ENCODE results near the gene TCEAL9.
"Not testable (repeated sequence)": the region's sequence is repeated elsewhere in the genome, so short reads cannot be mapped to it uniquely, and the experiment has no call there.

The TCEAL9 gene

DNA sequence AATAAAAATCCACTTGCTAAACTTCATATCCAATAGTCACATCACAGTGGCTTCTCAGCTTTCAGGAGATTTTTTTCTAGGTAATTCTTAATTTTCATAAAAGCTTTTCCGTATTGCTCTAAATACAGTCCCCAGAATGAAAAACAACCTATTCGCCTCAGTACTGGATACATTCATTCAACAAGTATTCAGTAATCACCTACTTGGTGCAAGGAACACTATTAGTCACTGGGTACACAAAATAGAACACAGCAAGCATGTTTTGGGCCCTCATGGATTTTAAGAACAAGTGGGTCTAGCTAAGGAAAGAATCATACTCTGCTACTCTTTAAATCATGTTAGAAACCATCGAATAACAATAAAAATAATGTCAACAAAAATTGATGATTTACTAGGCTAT, 17.3 kb downstream of the TCEAL9 start:
- no peak for DNase-seq (ENCODE audit: low read depth in 2 of 2)

DNA sequence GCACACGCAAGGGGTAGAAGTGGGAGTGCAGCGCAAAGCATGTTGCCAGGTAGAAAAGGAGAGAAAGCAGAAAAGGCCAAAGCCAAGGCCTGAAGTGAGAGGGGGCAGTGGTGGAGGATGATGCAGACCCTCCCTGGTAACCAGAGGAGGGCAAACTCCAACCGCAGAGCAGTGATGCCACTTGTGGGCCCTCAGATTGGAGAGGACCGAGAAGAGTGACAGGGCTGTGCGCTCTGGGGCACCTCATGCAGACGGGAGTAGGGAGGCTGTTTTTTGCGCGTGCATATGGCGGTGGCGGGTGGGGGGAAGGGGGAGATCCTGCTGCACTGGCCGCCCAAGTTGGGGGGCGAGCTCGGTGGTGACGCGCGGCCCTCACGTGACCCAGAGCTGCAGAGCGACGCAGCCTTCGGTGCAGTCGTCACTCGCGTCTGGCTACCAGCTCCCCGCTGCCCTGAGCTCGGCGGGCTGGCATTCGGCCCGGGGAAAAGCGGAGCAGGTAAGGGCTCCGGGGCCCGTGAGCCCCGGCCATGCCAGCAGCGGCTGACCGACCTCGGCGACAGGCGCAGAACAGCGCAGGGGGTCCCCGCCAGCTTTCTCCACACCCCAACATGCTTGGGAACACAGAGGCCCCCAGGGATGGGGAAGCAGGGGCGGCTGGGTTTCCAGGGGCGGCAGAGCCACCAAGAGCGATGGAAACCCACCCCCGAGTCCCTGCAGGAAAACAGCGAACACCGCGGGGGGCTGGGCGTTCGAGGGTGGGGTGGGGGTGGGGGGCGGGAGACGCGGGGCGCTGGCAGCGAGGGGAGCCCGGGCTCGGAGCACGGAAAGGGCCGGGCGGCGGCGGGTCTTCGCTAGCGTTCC, 20.0 kb downstream of the TCEAL9 start, which contains the start of gene BEX3:
BEX3 (plus strand) TSS at position 421 of the 861 bp plus-strand sequence. CDS start 984 bp downstream, outside the sequence.
- DNase-seq (ENCODE audit: low read depth in 2 of 2): no peak

DNA sequence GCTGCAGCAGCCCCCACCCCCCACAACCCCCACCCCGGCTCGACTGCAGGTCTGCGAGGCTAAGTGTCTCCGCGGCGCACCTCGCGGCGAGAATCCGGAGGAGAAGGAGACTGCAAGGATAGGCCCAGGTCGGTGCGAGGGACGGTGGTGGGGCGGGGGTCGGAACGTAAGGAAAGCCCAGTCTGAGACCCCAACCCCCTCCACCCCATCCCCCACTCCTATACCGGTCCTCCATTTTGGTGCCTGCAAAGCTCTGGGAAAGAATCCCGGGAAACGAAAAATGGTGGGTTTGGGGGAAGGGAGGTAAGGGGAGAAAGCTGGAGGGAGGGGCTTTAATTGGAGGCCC, 20.6 kb downstream of the TCEAL9 start:
- no peak for DNase-seq (ENCODE audit: low read depth in 2 of 2)

GRCh38 chrX:103378990-103379389, 22.7 kb downstream of the TCEAL9 start:
- DNase-seq (ENCODE audit: low read depth in 2 of 2): no peak

DNA sequence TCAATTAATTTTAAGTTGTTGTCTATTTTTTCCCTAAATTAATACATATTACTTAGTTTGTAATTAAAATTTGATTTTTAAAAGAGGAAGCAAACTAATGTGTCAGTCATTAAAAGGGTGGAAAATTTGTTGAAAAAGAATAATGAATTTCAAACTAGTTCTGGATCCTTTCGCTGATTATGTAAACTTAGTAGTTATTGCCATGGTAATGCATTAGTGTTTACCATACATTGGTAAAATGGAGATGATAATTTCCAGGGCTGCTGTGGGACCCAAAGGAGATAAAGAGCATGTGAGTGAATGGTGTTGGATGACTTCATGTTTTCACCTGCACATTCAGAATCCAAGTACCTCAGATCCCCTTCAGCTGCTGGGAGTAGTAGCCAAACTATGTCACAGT, 26.6 kb downstream of the TCEAL9 start:
- no peak for DNase-seq (ENCODE audit: low read depth in 2 of 2)

- no peak for DNase-seq (ENCODE audit: low read depth in 2 of 2)
Measured at GRCh38 chrX:103384672-103385071, 28.4 kb downstream of the TCEAL9 start.

GRCh38 chrX:103385283-103385830, 29.1 kb downstream of the TCEAL9 start:
- not testable (repeated sequence) for DNase-seq (ENCODE audit: low read depth in 2 of 2)

DNA sequence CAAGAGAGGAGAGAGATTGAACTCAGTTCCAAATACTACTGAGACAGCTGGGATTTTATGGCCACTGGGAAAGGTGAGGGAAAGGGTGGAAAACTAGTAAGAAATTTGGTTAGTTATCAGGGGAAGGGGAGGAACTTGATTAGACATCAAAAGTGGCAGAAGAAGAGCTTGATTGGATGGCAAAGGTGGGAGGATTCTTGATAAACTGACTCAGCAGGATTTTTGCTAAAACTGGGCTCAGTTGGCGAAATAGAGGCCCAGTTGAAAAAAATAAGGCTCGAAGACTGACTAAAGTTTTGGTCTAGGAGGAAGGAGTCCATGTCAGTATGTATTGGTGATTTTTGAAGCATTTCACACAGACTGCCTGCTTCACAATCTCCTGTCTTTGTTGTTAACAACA, 30.0 kb downstream of the TCEAL9 start:
- no peak for DNase-seq (ENCODE audit: low read depth in 2 of 2)

- DNase-seq (ENCODE audit: low read depth in 2 of 2): no peak
Measured at GRCh38 chrX:103393487-103393886, 37.2 kb downstream of the TCEAL9 start.

DNA sequence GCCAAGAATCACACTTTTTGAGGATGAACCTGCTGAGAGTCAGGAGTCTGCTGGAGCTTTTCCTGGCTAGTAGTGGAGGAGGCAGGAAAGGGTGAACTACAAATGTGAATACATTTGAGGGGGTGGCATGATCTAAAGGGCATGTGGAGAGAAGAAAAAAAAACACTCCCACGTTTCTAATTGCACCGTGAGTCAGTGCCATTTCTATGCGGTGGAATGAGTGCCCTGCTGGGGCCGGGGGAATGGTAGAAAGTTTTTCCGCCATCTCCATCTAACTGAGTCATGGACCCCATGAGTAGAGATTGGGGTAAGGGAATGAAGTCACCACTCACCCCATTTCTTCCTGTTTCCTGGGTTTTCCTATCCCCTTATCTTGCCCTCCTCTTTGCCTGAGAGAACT, 39.9 kb downstream of the TCEAL9 start:
- DNase-seq (ENCODE audit: low read depth in 2 of 2): no peak

GRCh38 chrX:103396660-103397059, 40.4 kb downstream of the TCEAL9 start:
- no peak for DNase-seq (ENCODE audit: low read depth in 2 of 2)

GRCh38 chrX:103397707-103398106, 41.4 kb downstream of the TCEAL9 start:
- no peak for DNase-seq (ENCODE audit: low read depth in 2 of 2)

DNA sequence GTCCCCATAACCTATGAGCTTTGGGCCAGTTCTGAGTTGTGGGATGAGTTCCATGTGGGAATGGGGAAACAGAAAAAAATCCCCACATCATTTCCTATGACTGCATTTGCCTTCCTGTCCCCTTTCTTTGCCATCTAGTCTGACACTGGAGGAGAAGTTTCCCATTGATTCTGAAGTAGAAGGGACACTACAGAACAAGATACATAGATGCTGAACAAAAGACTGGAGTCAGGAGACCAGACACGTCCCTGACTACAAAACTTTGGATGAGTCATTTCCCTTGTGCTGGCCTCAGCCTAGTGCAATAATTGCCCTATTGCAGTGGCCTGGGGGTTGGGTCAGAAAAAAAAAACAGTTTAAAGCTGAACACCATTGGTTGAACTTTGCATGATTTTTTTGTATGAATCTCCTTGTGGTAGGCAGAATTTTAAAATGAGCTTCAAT, 42.1 kb downstream of the TCEAL9 start:
- DNase-seq (ENCODE audit: low read depth in 2 of 2): no peak

DNA sequence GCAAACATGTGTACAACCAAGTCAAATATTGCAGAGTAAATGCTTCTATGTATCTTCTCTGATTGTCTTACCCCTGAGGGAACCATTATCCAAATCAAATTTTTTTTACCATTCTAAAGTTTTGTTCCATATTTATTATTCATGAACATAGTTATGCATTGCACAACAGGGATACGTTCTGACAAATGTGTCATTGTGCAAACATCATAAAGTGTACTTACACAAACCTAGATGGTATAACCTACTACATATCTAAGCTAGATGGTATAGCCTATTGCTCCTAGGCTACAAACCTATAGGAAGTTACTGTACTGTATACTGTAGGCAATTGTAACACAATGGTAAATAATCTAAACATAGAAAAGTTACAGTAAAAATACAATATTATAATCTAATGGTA, 43.4 kb downstream of the TCEAL9 start:
- DNase-seq (ENCODE audit: low read depth in 2 of 2): no peak

DNA sequence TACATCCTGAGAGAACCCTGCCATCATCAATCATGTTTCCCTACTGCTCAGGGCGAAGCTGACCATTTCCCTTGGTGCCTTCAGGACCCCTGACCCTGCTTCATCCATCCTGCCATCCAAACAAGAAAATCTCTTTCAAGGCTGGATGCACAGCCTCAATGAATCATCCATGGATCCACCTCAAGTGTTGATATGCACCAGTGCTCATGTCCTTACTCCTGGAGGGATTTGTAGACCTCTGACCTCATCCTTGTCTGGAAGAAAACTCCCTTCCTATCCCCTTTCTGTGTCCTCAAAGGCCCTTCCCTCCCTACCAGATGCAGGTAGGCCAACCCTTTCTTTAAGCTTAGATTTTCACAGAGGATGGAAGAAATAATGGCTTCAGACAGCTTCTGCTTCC, 44.6 kb downstream of the TCEAL9 start:
- no peak for DNase-seq (ENCODE audit: low read depth in 2 of 2)

- no peak for DNase-seq (ENCODE audit: low read depth in 2 of 2)
Measured at GRCh38 chrX:103404231-103405008, 48.1 kb downstream of the TCEAL9 start.

DNA sequence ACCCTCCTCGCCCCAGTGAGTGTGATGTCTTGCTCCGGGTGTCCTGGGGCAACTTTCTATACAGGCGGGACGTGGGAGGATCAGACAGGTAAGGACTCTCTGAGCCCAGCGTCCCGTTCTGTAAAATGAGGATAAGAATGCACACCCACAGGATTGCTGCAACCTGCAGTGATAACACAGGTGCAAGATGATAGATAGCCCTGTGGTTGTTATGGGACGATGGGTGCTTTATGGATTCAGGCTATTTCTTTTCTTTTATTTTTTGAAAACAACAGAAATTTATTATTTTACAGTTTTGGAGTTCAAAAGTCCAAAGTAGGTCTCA, 48.7 kb downstream of the TCEAL9 start:
- DNase-seq (ENCODE audit: low read depth in 2 of 2): no peak

- DNase-seq (ENCODE audit: low read depth in 2 of 2): no peak
Measured at GRCh38 chrX:103406256-103406655, 50.0 kb downstream of the TCEAL9 start.

DNA sequence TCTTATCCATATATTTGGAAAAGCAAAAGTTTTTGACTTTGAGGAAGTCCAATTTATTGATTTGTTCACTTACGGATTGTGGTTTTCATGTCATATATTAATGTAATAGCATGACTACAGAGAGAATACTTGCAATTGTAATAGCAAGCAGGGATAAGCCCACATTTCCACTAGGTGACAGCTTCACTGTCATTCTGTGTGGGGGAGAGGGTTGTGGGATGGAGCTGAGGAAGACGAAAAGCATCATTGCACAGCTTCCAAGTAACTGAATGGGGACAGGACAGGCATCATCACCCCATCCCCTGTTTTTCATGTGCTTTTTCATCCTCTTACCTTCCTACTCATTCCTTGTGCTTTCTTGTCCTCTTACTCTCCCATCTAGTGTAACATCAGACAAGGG, 51.5 kb downstream of the TCEAL9 start:
- DNase-seq (ENCODE audit: low read depth in 2 of 2): no peak

All from stimulated activated CD4-positive, alpha-beta T cell treated with anti-CD3 and anti-CD28 coated beads, Interleukin-1b, Interleukin-23, amount 100 ng/mL, for 1 hour (primary cell).